HG03025 (cell line): Measurements from ENCODE around the gene WDFY3.
"Not testable (repeated sequence)": the region's sequence is repeated elsewhere in the genome, so short reads cannot be mapped to it uniquely, and the experiment has no call there.

Source experiments
- ATAC-seq: cut with Tn5 transposase; IDR thresholded peaks from one replicate; pipeline ENCODE4 v1.9.1; 2021; ENCODE audit warnings: mild to moderate bottlenecking, moderate library complexity; ENCODE audit not compliant: unreplicated experiment, low FRiP score

Gene WDFY3

GRCh38 chr4:84730375-84730774, 236.1 kb downstream of the WDFY3 start:
- no peak for ATAC-seq

- no peak for ATAC-seq
Observed at GRCh38 chr4:84727491-84727890, 239.0 kb downstream of the WDFY3 start.

GRCh38 chr4:84726356-84726755, 240.1 kb downstream of the WDFY3 start:
- no peak for ATAC-seq

GRCh38 chr4:84722720-84723119, 243.8 kb downstream of the WDFY3 start:
- ATAC-seq: no peak

- ATAC-seq: no peak
Observed at GRCh38 chr4:84719115-84719514, 247.4 kb downstream of the WDFY3 start.

GRCh38 chr4:84718699-84719098, 247.8 kb downstream of the WDFY3 start:
- no peak for ATAC-seq

GRCh38 chr4:84710548-84710947, 255.9 kb downstream of the WDFY3 start:
- no peak for ATAC-seq

- no peak for ATAC-seq
Observed at GRCh38 chr4:84708406-84709135, 257.9 kb downstream of the WDFY3 start.

- ATAC-seq: no peak
Observed at GRCh38 chr4:84706286-84706685, 260.2 kb downstream of the WDFY3 start.

- ATAC-seq: no peak
Observed at GRCh38 chr4:84699001-84699671, 267.4 kb downstream of the WDFY3 start.

- no peak for ATAC-seq
Observed at GRCh38 chr4:84697615-84698201, 268.8 kb downstream of the WDFY3 start.

GRCh38 chr4:84697159-84697558, 269.3 kb downstream of the WDFY3 start:
- ATAC-seq: no peak

- no peak for ATAC-seq
Observed at GRCh38 chr4:84691800-84692199, 274.7 kb downstream of the WDFY3 start.

GRCh38 chr4:84691170-84691691, 275.3 kb downstream of the WDFY3 start:
- ATAC-seq: no peak

- ATAC-seq: no peak
Observed at GRCh38 chr4:84690481-84690880, 276.0 kb downstream of the WDFY3 start.

- ATAC-seq: no peak
Observed at GRCh38 chr4:84689197-84689596, 277.3 kb downstream of the WDFY3 start.

- no peak for ATAC-seq
Observed at GRCh38 chr4:84688605-84689004, 277.9 kb downstream of the WDFY3 start.

- no peak for ATAC-seq
Observed at GRCh38 chr4:84685105-84685504, 281.4 kb downstream of the WDFY3 start.

- ATAC-seq: no peak
Observed at GRCh38 chr4:84684361-84684760, 282.1 kb downstream of the WDFY3 start.

GRCh38 chr4:84683064-84683850, 283.2 kb downstream of the WDFY3 start:
- ATAC-seq: no peak

- not testable (repeated sequence) for ATAC-seq
Observed at GRCh38 chr4:84682661-84683060, 283.8 kb downstream of the WDFY3 start.
